ELF-1 (cell line): ENCODE results near the gene QKI.
"Not testable (repeated sequence)": the region's sequence is repeated elsewhere in the genome, so short reads cannot be mapped to it uniquely, and the experiment has no call there.

Source experiments
- DNase-seq: peaks from one replicate; pipeline ENCODE4 v3.0.0-alpha.2; 2016; ENCODE audit warnings: low read depth, low spot score

Gene QKI

DNA sequence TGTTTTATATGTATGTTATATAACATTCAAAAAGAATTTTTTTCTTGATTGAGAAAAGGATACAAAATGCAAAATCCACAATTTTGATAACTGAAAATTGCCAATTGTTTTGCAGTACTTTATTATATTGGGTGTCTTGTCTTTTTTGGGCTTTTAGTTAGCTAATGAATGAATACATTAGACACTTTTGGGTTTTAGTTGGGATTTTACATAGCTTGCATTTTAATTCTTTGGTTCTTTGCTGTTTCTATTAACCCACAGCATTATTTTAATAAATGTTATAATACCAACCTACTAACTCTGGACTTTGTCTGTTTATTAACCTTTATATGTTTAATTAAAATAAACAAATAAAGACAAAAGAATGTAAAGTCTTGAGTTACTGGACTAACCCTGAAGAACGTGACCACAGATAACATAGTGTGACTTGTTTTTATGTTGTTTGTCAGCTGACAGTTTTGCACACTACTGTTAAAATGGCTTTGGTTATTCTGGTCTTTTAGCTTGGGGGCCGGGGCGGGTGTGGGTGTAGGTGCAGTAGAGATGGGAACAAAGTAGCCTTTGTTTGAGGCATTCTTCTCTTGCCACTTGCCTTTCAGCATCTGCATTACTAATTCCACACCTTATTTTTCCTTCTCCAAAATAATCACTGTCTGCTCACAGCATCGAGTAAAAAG, 159.1 kb downstream of the QKI start:
- DNase-seq: no peak

- DNase-seq: no peak
Measured at GRCh38 chr6:163576114-163576513, 161.6 kb downstream of the QKI start.

GRCh38 chr6:163577404-163577803, 162.9 kb downstream of the QKI start:
- DNase-seq: peak; percentile 16

DNA sequence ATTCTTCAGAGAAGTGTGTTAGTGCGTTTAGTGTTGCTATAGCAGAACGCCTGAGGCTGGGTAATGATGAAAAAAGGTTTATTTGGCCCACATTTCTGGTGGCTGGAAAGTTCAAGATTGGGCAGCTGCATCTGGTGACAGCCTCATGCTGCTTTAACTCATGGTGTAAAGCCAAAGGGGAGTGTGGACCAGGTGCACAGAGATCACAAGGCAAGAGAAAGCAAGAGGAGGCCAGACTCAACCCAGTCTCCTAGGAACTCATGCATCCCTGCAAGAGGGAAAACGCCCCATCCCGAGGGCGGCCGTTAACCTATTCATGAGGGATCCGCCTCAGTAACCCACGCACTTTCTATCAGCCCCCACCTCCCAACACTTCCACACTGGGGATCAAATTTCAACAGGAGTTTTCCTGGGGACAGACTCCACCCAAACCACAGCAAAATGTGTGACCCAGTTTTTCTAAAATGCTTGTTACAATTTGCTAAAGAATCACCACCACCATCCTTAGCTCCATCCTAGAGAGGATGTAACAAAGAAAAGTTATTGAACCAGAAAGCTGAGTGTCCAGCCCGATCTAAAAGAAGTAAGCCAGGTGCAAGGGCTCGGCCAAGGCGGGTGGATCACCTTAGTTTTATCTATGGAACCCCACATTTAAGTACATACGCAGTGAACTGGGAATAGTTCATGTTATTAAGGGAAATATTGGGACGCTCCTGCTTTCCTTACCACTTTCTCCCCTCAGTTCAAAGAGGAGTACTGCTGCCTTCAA, 164.8 kb downstream of the QKI start:
- peak; percentile 54 for DNase-seq

DNA sequence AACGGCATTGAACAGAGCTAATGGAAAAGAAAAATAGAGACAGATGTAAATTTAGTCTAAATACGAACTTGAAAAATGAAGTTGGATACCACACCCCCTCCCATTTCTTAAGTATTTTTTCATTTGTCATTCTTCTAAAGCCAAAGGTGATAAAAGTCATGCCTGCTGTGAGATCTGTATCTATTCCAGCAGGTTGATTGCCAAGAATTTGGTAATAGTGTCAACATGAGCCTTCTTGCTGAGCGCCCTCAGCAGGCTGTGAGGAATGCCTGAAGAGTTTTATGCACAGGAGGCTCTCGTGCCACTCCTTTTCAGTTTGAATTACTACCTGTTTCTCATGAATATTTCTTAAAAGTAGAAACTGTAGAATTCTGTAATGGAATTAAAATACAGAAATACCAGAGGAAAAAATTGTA, 165.4 kb downstream of the QKI start:
- no peak for DNase-seq

- no peak for DNase-seq
Measured at GRCh38 chr6:163580311-163581030, 166.0 kb downstream of the QKI start.

DNA sequence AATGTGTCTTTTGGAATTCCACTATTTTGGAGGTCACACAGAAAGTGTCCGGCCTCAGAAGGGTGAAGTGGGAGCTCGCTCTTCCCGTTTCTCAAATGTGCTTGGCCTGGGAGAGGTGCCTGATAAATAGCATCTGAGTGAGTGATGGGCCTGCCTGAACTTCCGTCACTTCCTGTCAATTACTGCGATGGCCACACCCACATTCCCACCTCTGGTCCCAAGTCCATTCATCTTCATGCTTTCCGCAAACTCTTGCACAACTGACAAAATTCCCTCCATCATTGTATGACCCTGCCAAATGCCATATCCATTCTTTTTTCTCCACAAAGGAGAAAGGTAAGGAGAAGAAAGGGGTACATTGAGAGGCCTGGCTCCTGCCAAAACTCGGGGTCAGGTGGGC, 169.0 kb downstream of the QKI start:
- DNase-seq: no peak

GRCh38 chr6:163585932-163586437, 171.5 kb downstream of the QKI start:
- no peak for DNase-seq

GRCh38 chr6:163586888-163587287, 172.4 kb downstream of the QKI start:
- no peak for DNase-seq

DNA sequence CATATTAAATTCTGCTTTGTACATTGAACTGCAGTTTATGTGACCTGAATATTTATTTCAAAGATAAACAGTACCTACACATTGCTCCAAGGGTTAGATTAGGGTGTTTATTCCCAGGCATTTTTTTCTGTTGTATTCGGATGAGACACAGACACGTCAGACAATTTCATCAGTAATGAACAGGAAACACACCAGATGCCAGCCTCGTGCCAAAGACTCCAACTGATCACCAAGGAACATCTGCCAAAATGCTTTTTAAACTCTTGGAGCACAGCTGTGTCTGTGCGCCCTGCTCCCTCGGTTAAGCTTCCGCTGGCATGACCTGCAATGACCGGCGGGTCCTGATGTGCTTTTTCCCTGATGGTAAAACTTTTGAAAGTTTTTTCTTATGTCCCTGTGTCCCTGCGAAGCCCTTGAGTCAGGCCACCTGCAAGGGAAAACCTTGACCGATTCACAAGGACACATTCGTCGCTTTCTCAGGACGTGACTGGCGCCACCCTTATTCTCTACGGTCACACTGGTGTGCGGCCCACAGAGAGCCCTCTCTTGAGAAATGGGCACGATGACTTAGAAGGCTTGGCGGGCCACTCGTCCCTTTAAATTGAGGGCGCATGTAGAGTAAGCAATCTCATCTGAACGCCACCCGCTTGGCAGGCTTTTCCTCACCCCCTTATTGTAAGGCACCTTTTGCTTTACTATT, 173.9 kb downstream of the QKI start:
- no peak for DNase-seq

- DNase-seq: no peak
Measured at GRCh38 chr6:163589387-163589786, 174.9 kb downstream of the QKI start.

GRCh38 chr6:163590132-163590531, 175.6 kb downstream of the QKI start:
- DNase-seq: not testable (repeated sequence)

DNA sequence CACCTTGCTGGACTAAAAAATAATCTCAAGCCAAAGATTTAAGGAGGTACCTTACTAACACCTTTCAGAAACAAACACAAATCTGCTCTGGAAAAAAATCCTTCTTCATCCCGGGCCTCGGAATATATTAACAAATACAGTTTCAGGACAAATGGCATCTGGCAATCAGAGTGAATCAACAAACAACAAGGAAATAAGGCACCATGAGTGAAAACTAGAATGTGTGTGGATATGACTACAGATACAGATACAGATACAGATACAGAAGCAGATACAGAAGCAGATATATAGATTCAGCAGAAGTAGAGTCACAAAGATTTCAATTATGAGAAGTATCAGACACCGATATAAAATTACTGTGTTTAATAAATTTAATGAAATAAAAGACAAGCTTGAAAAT, 178.4 kb downstream of the QKI start:
- no peak for DNase-seq

DNA sequence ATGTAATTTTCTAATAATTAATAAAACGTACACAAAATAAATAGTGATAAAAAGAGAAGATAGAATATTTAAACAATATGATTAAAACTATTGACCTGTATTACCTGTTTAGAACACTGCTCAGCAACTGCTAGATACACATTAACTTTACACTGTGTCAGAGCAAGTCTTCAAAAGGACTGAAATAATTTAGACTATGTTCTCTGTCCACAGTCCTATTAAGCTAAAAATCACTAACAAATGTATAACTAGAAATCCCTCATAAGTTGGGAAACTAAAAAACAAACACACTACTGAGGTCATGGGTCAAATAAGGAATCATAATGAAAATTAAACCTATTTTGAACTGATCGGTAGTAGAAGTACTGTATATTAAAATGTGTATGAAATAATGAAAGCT, 181.7 kb downstream of the QKI start:
- no peak for DNase-seq

DNA sequence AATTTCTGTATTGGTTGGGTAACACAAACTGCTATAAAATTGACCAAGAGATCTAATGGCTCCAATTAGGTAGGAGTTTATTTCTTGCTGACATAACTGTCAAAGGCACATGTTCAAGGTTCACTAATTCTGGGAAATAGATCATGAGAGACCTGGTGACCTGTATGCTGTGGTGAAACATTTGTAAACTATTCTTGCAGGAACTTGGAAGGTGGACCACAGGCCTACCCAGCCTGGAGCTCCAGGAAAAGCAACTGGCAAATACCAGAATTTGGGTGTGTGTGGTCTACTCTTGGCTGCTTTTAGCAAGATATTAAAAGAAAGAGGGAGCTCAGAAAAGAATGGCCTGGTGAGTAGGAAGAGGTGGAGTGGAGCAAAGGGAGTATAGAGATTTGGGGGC, 184.6 kb downstream of the QKI start:
- no peak for DNase-seq

DNA sequence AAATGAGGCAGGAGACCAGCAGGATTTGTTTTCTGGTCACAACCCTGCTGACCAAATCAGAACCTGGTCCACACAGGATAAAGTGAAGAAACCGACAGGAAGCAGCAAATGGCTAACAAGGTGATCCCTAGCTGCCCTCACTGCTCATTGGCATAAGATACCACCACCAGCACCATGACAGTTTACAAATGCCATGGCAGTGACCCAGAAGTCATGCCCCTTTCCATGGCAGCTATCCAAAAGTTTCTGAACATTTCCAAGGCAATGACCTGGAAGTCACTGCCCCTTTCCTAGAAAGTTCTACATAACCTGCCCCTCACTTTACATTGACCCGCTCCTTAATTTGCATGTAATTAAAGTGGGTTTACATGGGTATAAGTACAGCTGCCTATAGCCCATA, 185.2 kb downstream of the QKI start:
- DNase-seq: no peak

DNA sequence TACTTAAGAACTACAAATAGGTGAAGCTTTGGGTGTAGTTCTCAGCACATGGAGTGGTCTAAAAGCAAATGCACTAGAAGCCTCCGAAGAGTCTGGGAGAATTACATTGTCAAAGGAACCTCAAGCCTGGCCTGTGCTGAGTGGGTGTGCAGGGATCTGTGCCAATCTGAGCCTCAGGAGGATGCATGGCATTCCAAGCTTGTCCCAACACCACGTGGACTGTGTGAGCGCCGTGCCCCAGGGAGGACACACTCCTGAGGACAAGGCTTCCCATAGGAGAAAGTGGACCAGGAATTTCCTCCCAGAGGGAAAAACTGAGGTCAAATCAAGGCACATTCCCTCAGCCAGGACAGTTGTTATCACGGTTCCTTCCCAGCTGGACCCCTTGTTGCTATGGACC, 185.8 kb downstream of the QKI start:
- DNase-seq: no peak

DNA sequence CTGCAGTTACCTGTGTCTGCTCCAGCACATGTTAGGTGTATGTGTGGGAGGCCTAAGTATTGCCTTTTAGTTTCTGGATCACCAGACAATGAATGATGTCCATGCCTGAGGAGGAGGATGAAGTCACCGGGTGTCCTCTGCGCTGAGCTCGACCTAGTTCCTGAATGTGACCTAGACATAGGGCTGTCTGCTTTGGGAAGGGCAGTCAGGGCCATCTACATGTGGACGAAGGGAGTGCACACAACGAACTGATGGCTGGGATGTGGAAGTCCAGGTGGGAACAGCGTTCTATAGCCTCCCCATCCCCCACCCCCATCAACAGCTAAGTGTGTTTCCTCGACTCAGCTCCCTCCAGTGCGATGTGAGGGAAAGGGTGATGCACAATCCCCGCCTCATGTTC, 186.3 kb downstream of the QKI start:
- no peak for DNase-seq

GRCh38 chr6:163602851-163603250, 188.3 kb downstream of the QKI start:
- DNase-seq: no peak

- no peak for DNase-seq
Measured at GRCh38 chr6:163603395-163603794, 188.9 kb downstream of the QKI start.

- DNase-seq: no peak
Measured at GRCh38 chr6:163605385-163606097, 191.0 kb downstream of the QKI start.
